HT-29 (cell line): ENCODE measurements around the gene CETN3. TPM values are rescaled to one million over a fixed set of nuclear protein-coding genes. Genes with fewer than 3 reads are reported as not detected.
"Not testable (repeated sequence)": the region's sequence is repeated elsewhere in the genome, so short reads cannot be mapped to it uniquely, and the experiment has no call there.

ENCODE experiments used
- DNase-seq: peaks from one replicate; pipeline ENCODE4 v3.0.0-alpha.2; 2015; ENCODE audit warnings: low spot score
- total RNA-seq: library from RNA; depleted of rRNA; stranded (reverse); fragments of >200 nt; shearing (Covaris generic); gene quantifications from 2 replicates; pipeline ENCODE4 v1.2.3, GENCODE V29; 2014

Gene CETN3
- total RNA-seq, 1 experiment from 2014 or later, result 6.9 TPM

- no peak for DNase-seq
Observed at GRCh38 chr5:90383903-90384302, 25.7 kb downstream of the CETN3 start.

DNA sequence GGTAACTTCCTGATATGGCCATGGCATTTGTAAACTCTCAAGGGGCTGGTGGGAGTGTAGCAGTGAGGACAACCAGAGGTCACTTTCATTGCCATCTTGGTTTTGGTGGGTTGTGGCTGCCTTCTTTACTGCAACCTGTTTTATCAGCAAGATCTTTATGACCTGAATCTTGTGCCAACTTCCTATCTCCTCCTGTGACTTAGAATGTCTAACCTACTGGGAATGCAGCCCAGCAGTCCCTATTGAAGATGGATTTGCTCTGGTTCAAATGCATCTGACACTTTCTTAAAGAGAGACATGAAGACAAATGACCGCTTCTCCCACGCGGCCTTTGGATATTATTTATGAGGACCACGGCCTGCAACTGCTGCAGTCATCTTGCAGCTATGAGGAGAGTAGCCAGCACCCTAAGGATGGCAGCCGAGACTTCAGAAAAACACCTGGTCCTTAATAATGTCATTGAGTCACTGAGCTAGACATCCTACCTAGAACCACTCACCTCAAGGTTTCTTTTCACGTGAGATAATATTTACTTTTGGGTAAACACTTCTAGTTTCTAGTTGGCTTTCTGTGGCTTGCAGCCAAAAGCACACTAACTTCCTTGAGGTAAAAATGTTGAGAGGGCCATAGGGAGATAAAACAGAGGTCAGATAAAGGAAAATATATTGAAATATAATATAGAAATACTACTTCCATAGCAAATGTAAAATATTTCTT lies 28.2 kb downstream of the CETN3 start:
- peak; percentile 50 for DNase-seq

- no peak for DNase-seq
Observed at GRCh38 chr5:90379652-90380051, 29.9 kb downstream of the CETN3 start.

- no peak for DNase-seq
Observed at GRCh38 chr5:90378752-90379151, 30.8 kb downstream of the CETN3 start.

GRCh38 chr5:90371269-90371668 lies 38.3 kb downstream of the CETN3 start:
- not testable (repeated sequence) for DNase-seq

DNA sequence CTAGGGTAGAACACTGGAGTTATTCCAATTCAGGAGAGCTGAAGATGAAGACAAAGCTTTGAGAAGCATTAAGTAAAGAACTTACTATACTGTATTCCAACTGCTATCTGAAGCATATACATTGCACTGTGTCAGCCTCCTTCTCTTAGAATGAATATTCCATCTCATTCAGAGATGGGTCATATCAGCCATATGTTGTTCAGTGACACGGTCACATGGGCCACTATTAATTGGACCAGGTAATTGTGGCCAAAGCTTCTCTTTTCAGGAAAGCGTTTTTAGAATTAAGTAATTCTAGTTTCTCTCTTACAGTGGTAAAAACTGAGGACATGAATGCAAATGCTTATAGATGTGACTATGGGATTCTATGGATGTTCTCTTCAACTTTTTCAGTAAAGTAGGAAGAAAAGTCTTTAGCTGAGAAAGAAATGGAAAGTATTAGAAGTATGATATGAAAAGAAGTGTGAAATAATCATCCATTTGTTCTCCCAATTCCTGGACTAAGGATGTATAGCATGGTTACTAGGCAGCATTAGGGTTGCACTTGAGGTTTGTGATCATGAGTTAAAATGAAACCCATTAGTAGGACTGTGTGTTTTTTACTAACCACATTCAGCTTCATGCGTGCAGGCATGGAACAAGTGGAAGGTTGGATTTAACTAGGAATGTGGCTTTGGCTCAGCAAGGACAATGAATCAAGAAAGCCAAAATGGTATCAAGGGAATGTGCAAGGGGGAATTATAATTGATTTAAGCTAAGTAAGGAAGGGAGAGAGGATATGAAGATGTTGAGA lies 40.9 kb downstream of the CETN3 start:
- DNase-seq, result no peak

- no peak for DNase-seq
Observed at GRCh38 chr5:90367879-90368278, 41.7 kb downstream of the CETN3 start.

DNA sequence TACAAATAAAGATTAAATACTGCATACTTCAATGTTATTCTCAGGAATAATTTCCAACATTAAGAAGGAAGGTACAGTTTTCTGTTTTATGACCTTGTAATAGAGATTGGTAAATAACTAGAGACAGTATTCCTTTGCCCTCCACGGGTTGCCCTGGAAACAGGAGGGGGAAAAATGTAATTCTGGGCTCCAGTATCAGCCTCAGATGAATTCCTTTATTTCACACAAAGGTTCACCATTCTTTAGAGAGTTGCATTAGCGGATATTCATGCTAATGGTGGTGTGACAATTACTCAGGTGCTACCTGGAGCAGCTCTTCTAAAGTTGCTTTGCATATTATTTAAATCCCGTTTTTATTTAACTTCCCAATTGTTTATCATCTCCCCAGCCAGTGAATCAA lies 42.6 kb downstream of the CETN3 start:
- DNase-seq, result no peak

DNA sequence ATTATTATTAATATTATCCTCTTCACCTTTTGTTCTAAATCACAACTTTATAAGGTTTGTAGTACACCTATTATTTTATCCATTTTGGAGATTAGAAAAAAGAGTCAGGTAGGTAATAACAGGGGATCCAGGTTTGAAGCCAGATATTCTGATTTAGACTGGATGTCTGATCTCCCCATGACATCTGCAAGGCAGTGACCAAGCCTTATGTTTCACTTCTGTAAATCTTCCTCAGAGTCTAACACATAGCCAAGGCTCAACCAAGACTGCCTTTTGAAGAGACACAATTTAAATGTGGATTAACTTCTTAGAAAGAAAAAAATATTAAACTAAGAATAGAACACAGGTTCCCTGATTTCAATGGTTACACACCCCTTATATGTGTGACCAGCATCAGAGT lies 44.2 kb downstream of the CETN3 start:
- no peak for DNase-seq

DNA sequence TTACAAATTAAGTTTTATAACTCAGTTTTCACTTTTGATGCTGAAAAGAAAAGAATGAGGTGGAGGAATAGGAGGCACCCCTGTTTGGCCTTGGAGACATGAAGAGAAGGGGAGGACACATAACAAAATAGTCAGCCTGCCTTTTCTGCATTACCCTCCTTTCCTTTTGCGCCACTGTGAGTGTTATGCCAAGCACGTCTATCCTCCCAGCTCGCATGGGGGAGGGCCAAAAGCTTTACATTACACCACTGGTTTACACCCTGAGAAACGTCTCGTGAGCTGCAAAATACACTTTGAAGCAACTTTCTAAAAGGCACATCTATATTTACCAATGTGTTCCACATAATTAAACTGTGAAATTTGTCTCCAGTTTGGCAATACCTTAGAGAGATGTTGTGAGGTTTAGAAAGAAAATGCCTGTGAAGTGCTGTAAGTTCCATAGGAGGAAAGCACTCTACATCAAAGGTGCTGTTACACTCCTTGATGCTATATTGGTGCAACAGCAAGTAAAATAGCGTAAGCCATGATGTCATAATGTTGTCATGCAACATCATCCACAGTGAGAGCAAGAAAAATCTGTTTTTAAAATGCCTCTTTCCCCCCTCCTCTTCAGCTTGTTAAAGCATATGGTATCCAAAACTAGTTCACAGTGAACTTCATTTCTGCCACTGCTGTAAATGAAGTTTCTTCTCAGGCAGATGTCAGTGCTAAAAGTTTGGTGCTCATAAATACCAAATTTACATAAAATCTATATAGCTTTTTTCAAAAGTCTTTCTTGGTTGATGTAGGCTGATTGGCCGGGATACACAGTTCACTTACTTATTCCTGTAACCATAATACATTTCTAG lies 50.3 kb downstream of the CETN3 start:
- no peak for DNase-seq

DNA sequence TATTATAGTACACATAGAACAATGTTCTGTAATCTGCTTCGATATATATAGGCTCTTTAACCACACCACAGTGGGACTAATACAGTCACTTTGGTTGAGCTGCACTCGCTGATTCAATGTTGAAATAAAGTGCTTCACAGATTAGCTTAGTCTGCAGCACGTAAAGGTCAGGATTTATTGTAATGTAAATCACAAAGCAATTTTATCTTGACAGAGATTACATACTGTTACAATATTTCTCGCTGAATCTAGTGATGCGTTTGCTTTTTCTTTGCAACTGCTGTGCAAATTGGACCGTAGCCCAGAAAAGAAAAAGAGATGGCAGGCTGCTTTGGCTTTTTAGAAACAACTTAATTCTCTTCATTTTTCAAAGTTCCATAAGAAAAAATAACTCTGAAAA lies 52.9 kb downstream of the CETN3 start:
- DNase-seq, result no peak

- DNase-seq, result no peak
Observed at GRCh38 chr5:90356176-90356575, 53.4 kb downstream of the CETN3 start.

DNA sequence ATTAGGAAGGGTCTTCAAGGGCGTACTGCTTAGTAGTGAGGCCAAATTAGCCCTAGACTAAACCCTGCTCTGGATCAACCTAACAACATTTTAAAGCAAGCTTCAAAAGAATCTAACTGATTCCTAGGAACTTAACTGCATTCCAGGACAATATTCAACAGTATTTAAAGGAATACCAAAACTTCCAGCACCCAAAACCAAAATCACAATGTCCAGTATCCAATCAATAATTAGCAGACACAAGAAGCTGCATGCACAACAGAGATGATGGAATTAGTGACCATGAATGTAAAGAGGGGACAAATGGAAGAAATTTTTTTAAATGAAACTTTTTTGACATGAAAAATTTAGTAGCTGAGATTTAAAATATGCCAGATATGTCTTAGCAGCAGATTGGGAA lies 53.9 kb downstream of the CETN3 start:
- no peak for DNase-seq

DNA sequence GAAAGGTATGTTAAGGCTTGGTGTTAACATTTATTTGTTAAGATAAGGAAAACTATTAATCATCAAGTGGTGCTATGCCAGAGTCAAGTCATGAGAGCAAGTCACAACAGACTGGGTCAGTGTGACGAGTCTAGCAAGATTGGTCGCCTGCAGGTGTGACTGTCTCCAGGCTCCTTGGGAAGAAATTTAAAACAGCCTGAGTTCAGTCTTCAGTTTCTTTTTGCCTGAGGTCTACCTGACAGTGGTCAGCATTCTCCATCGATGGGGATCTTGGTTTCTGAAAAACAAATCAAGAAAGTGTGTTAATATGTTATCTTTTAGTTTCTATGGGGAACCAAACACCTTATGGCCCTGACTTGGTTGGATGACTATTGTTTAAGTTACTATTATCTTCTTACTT lies 56.3 kb downstream of the CETN3 start:
- DNase-seq, result no peak

- DNase-seq, result no peak
Observed at GRCh38 chr5:90351101-90351500, 58.5 kb downstream of the CETN3 start.

- no peak for DNase-seq
Observed at GRCh38 chr5:90347462-90347861, 62.1 kb downstream of the CETN3 start.

DNA sequence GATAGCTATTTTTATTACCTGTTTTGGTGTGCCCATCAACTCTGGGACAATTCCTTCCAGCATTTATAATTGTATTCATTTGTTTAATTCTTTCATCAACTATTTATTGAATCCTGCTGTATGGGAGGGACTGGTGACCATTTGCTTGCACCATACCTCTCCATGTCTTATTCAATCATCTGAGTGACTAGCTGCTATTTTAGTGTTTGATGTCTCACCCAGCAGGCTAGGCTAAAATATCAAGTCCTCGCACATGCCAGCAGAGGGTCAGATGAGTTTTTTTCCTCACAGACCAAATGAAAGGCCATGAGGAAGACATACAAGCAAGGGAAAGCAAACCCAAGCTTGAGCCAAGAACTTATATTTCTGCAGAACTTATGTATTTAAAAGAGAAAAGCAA lies 63.9 kb downstream of the CETN3 start:
- no peak for DNase-seq

DNA sequence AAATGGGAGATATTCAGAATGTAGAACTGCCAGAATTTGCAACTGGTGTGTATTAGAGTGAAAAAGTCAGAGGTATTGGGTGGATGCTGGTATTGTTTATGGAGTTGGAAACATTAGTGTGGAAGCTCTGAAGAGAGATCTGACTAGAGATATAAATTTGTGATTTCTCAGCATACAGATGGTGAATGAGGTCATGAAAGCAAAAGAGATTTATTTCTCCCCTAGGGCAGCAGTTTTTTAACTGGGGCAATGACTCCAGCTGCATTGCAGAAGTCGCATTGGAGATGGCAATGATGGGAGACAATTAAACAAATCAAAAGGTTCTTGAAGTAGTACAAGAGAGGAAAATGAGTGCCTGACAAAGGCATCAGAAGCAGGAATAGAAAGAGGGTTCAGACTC lies 64.9 kb downstream of the CETN3 start:
- no peak for DNase-seq

DNA sequence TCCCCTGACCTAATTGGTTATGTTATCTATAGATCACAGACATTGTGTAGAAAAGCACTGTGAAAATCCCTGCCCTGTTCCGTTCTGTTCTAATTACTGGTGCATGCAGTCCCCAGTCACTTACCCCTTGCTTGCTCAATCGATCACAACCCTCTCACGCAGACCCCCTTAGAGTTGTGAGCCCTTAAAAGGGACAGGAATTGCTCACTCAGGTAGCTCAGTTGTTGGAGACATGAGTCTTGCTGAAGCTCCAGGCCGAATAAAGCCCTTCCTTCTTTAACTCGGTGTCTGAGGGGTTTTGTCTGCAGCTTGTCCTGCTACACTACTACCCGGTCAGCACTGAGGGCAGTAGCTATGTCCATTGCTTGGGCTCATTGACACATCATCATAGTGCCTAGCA lies 65.8 kb downstream of the CETN3 start:
- DNase-seq, result not testable (repeated sequence)

- no peak for DNase-seq
Observed at GRCh38 chr5:90342576-90342975, 67.0 kb downstream of the CETN3 start.
